Upper lobe of left lung (tissue), 4 donors: ENCODE results near the gene MEIS1.
A peak's percentile ranks its signal among the peaks of the same experiment; 100 is the strongest.

Source experiments
- CTCF ChIP-seq, 6 experiments: fragments of 450-650 bp in 4 of 6; fragments of 200-600 bp in 2 of 6; sonication (generic) in 2 of 6; IDR thresholded peaks; one replicate each; pipeline ENCODE4 v1.5.1; 2016 to 2019; ENCODE audit warnings: antibody characterized with exemption in 6 of 6
- POLR2A ChIP-seq, 4 donors: fragments of 450-650 bp; IDR thresholded peaks; one replicate each; pipeline ENCODE4 v1.5.1; 2016 to 2017; ENCODE audit warnings: antibody characterized with exemption in 4 of 4, mild to moderate bottlenecking in 2 of 4
- POLR2AphosphoS5 ChIP-seq, 2 donors: sonication (generic); formaldehyde crosslinking; IDR thresholded peaks; one replicate each; pipeline ENCODE4 v1.5.1; 2017; ENCODE audit warnings: antibody characterized with exemption in 2 of 2

GRCh38 chr2:66574701-66575624 lies 140.0 kb downstream of the MEIS1 start:
- peak in 5 of 6 experiments; percentile 27 to 48 (median 32) for TF ChIP-seq CTCF (IDR thresholded peaks at IDR 0.05)
- peak; percentile 5 to 15 for TF ChIP-seq POLR2AphosphoS5 (IDR thresholded peaks at IDR 0.05)
- TF ChIP-seq POLR2A (IDR thresholded peaks at IDR 0.05), result no peak
